NCI-H1930 (cell line): ENCODE results near the gene IQSEC3.

Source experiments
- DNase-seq, 2 experiments: peaks; one replicate each; lab custom pipeline; 2025; lab: John Stamatoyannopoulos, UW

Gene IQSEC3

DNA sequence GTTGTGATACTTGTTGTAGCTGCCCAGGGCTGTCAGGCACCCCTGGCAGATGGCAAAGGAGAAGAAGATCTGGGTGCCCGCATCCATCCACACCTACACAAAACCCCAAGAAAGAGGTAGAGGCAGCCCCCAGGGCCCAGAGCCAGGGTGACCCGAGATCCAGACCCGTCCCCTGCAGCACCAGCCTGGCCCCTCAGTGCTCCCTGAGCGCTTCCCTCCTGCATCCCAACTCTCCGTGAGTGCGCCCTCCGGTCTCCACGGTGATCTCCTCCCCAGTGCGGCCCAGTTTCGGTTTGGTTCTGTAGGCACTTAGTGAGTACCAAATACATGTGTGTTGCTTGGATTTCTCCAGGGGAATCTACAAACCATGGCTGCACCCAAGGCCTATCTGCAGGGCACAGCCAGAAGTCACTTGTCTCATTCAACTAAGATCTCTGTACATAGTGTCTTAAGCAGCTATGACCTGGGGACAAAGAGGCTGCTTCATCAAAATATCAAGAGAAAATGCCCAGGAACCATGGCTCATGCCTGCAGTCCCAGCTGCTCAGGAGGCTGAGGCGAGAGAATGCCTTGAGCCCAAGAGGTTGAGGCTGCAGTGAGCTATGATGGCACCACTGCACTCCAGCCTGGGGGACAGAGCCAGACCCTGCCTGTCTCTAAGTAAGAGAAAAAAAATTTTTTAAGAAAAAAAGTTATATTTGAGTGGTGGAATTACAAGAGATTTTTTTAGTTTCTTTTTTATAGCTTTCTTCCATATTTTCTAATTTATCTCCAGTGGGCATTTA, 131.5 kb downstream of the IQSEC3 start:
- no peak for DNase-seq

DNA sequence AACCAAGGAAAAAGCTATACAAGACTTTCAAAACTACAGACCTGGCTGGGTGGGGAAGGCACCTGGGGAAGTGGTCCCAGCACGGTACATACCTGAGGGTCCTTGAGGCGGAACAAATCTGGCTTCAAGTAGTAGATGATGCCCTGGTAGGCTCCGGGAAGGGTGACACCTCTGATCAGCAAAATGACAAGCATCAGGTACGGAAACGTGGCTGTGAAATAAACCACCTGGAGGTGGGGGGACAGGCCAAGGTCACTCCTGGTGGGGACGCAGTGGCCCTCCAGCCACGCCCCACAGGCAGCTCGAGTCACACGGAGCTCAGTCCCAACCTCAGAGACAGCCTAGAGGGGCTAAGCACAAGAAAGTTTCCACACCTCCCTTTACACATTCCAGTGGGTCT, 132.1 kb downstream of the IQSEC3 start:
- no peak for DNase-seq

DNA sequence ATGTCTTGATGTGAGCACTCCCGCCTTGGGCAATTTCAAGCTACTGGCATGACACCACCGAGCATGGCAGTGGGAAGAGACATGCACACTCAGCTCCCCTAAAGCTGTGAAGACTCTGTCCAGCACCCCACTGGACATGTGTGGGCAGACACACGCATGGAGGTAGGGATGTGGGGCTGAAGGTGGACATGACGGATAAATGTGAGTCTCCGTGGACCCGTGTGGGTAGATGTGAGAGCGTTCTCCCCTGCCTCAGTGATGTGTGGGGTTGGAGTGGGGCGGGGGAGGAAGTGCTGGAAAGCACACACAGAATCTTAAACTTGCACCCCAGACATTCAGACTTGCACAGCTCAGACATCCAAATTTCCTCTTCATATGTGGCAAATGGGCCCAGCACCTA, 134.8 kb downstream of the IQSEC3 start:
- DNase-seq: no peak

GRCh38 chr12:202081-202731, 135.6 kb downstream of the IQSEC3 start:
- no peak for DNase-seq

DNA sequence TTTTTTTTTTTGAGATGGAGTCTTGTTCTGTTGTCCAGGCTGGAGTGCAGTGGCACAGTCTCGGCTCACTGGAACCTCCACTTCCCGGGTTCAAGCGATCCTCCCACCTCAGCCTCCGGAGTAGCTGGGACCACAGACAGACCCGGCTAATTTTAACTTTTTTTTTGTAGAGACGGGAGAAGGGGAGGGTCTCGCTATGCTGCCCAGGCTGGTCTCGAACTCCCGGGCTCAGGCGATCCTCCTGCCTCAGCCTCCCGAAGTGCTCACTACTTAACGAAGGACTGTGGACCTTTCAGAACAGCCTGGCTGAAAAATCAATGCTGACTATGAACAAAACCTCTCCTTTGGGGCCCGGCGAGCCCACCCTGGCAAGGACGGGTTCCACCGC, 136.5 kb downstream of the IQSEC3 start:
- DNase-seq: no peak

DNA sequence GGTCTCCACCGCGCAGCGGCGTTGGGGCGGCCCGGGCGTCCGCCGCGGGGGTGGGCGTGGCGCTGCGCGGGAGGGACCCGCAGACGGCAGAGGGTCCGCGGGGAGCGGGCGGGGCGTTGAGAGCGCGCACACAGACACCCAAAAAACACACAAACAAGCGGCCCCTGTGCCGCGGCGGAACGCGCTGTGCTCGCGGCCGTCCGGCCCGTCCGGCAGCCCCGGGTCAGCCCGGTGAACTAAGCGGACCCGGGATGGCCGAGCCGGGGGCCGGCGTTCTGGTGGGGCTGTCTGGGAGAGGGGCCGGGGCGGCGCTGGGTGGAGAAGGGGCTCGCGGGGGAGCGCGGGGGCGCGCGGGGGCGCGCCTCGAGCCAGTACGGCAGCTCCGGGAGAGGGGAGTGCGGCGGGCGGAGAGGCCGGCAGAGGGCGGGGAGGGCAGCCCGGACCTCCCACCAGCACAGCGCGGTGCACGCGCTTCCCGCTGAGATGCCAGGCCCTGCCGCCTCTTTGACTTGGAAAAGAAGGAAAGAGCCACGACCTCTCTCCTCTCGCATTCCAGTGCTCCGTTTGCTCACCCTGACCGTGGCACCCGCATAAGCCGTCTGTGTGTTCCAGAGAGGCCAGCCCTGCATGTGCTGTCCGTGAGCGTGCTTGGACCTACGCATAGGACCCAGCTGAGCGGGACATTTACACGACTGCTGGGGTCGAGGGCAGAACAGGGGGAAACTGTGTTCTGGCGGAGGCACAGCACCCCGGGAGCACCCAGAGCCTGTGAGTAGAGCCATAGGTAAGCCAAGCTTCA, 137.1 kb downstream of the IQSEC3 start:
- DNase-seq: peak in 1 of 2 experiments; percentile 29

DNA sequence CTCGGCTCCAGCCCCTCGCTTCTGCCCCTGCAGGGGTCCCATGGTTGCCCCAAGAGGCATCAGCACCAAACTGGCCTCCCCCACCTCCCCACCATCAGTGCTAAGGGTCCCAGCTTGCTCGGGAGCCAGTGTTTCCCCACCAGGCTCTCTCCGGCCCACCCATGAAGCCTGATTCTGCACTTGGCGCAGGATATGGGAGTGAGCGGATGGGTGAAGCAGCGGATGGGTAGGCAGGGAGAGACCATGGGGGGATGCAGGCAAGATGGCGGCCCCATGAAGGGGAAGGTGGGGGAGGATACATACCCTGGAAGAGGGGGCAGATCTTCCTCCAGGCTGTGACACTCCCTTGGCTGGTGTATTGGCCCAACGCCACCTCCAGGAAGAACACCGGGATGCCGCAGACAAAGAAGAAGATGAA, 137.7 kb downstream of the IQSEC3 start:
- DNase-seq: no peak

DNA sequence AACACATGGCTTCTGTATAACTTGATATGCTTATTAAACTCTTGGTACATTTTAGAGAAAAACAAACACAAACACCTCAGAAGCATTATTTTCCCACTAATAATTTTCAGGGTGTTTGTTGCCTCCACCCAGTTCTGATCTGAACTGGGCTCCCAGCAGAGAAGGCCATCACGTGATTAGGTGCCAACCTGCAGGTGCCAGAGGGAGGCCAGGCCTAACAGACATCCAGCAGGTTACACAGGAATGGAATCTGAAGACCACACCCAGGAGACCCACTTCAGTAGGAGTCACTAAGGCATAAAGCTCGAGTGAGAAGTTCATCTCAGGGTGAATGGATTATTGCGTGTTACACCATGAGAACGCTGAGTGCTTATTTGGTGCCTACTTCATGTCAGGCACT, 138.5 kb downstream of the IQSEC3 start:
- DNase-seq: no peak

DNA sequence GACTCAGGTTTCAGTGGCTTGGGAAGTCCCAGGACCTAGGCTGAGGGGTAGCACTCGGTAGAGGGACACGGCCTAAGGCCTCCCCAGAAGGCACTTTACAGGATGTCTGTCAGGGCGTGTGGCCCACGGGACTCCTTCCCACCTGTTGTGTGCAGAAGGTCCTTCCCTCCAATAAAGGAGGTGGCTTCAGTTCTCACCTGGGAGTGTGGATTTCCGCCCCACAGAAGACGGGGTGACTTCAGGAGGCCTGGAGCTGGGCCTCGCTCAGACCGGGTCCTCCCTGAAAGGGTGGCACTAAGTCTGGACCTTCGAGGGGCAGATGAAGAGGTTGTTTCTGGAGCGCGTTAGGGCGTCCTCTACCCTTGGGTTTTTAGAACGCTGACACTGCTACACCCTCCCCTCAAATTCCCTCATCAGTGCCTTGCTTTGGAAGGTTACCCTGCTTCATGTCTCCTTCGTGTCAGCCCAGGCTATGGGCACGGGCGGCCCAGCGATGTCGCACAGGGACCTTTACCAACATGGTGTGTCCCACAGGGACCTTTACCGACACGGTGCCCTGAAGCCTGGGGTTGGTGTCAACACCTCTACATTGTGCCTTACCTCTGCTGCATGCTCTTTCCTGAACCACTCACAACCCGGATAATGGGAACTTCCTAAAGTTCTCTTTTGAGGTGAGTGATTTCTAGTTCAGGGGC, 140.3 kb downstream of the IQSEC3 start:
- no peak for DNase-seq

DNA sequence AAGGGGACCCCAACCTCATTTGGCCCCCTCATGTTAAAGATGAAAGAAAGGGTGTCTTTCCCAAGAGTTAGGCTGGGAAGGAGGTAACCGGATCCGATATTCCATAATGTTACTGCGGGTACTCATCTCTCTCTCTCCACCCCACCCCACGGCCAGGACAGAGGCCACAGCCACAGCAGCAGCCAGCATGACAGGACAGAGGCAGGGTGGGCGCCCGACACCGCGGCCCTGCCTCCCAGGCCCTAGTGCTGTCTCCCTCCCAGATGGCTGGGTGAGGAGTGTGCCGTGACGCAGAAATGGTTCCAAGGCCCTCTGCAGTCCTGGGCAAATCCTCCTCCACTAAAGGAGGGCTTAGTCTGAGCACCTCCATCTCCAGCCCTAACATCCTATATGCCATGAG, 141.2 kb downstream of the IQSEC3 start:
- no peak for DNase-seq

- DNase-seq: no peak
Measured at GRCh38 chr12:208813-209212, 142.2 kb downstream of the IQSEC3 start.

DNA sequence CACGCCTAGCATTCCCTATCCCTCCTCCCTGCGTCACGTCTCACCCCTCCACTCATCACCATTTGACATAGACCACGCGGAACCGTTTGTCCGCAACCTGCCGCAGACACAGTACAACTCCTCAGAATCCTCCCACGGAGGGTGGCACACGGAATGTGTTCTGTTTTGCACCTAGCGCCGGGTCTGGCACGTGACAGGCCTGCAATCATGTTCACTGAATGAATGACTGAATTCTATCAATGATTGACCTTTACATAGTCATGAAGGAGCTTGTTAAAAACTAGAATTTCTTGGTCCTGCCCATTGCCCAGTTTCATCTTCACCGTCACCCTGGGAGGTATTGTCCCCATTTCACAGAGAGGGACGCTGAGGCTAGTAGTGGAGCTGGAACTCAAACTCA, 142.7 kb downstream of the IQSEC3 start:
- DNase-seq: no peak

DNA sequence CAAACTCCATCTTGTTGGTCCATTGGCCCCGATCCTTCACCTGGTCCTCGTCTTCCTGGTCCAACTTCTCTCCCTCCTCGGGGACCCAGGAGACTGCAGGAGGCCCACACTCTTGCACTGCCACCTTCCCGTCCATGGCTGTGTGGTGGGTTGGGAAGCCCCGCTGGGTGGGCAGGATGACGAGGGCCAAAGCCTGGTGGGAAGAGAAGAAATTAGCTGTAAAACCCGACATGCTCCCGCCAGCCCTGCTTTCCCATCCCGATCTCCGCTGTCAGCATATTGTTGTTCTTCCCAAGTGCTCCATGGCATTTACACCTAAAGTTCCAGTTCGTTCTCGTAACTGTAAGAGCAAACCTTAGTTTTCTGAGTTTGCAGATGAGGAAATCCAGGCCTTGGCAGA, 143.3 kb downstream of the IQSEC3 start:
- DNase-seq: no peak

DNA sequence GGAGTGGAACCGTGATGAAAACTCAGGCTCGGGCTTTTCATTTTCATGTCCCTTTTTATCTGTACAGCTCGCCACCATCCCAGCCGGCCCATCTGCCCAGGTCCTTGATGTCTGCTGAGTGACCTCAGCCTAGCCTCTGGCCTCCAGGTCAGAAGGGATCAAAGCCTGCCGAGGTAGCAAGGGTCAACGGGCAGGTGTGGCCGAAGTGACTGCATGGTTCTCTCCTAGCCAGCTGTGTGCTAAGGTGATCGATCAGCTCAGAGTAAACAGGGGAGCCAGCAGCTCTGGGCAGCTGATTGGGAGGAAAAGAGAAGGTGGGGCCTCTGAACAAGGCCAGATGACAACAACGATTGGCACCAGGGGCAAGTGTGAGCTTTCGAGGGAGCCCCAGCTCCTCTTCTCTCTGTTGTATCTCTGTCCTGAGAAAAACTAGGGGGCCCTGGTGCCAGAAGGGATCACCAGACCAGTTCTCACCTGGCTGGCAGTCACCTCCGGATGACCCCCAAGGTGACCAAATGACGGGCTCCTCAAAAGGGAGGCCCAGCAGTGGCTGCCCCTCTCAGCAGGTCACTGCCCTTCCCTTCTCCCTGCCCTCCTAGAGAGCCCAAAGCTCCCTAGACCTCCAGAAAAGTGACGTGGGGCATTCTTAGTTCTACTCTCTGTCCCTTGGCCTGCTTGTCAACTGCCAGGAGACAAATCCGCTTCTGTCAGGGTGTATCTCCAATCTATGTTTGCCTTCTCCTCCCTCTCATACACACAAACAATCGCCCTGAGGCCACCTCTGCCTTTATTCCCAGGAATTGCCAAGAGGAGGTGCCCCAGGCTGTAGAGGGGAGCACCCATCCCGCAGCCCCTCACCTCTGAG, 143.9 kb downstream of the IQSEC3 start:
- DNase-seq: no peak

DNA sequence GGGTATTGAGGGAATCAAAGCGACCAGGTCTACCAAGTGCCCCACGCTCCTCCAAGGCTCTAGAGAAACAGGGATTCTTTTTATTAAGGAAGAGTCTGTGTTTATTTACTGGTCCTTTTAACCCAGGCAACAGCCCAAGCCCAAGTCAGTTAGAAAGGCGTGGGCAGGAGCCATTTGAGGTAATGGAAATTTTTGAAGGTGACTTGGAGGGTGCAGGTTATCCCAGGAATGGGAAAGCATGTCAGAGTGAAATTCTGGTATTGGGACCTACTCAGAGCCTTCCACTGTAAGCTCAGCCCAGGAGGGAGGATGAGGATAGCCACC, 144.5 kb downstream of the IQSEC3 start:
- DNase-seq: no peak

DNA sequence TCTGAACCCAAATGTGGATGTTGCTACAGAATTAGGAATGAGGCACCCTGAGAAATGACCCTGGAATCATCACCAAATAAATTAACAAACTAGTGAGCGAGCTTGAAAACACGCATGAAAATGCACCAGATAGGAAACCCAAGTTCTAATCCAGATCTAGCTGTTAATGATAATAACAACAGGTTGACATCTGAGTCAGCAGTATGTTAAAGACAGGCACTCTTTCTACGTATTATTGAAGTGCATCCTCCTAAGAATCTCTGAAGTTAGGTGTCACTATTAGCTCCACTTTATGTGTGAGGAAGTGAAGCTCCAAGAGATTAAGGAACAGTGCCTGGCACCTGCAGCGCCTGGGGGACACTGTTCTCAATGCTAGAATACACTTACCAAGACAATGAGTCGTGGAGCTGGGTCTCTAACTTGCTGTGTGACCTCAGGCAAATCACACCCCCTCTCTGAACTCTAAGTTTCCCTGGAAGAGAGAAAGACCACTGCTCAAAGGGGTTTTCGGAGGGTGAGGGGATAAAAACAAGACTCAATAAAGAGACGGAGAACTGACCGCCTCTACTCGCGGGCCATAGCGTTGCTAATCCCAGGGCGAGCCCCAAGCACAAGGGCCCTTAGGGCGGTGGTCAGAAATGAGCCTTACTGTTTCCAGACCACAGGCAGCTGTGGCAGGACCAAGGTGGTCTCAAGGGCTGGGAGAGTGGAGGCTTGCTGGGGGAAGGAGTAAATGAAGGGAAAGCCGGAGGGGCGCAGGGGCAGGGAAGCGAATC, 145.3 kb downstream of the IQSEC3 start:
- DNase-seq: no peak

- DNase-seq: no peak
Measured at GRCh38 chr12:212415-212714, 145.8 kb downstream of the IQSEC3 start.

- DNase-seq: no peak
Measured at GRCh38 chr12:212715-213526, 146.4 kb downstream of the IQSEC3 start.

DNA sequence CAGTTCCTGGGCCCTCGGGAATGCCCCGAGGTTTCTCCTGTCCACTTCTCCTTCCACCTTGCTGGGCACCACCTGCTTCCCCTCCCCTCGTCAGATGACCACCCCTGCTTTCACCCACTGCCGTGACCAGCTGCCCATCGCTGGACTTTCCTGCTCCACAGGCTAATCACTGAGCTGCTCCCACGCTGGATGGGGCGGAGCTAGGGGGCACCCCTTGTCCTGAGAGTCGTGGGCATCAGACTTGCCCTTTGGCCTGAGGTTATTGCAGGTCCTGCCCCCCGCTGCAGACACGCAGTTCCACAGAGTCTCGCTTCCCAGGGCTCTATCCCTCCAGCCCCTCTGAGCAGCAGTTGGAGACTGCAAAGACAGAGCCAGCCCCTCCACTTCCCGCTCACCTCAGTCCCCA, 147.0 kb downstream of the IQSEC3 start:
- DNase-seq: no peak
